Thoracic aorta (tissue), 2 donors: Measurements from ENCODE around the gene ZC3H12A. TPM values are rescaled to one million over a fixed set of nuclear protein-coding genes. Genes with fewer than 3 reads are reported as not detected.
A peak's percentile ranks its signal among the peaks of the same experiment; 100 is the strongest.

ENCODE experiments used
- ATAC-seq: fragments of 150-250 bp; one replicate; pipeline ENCODE4 v1.8.0; 2017; ENCODE audit warnings: low read depth; ENCODE audit not compliant: insufficient number of reproducible peaks, low FRiP score
- DNase-seq: peaks from one replicate; pipeline ENCODE4 v3.0.0-alpha.2; 2020; ENCODE audit warnings: low spot score
- H3K27ac ChIP-seq, 2 donors: fragments of 200-600 bp; sonication (generic); 1 replicate in 1 of 2; 2 replicates in 1 of 2; pipeline ENCODE4 v1.5.1; 2016; ENCODE audit warnings: mild to moderate bottlenecking in 2 of 2, moderate library complexity in 2 of 2
- H3K27me3 ChIP-seq: fragments of 200-600 bp; sonication (generic); replicated peaks from 2 replicates; pipeline ENCODE4 v1.6.0; 2016; ENCODE audit warnings: mild to moderate bottlenecking; ENCODE audit not compliant: insufficient read depth
- H3K36me3 ChIP-seq: fragments of 200-600 bp; sonication (generic); one replicate; pipeline ENCODE4 v1.5.1; 2016
- H3K4me1 ChIP-seq, 2 donors: fragments of 200-600 bp; sonication (generic); 1 replicate in 1 of 2; 2 replicates in 1 of 2; pipeline versions ENCODE4 v1.5.1 to v1.6.0; 2016; ENCODE audit warnings: low read depth in 2 of 2, mild to moderate bottlenecking in 1 of 2; ENCODE audit not compliant: control insufficient read depth in 1 of 2
- H3K4me3 ChIP-seq: fragments of 200-600 bp; sonication (generic); 2 replicates; pipeline ENCODE4 v1.5.1; 2016; ENCODE audit warnings: mild to moderate bottlenecking
- H3K9me3 ChIP-seq: fragments of 200-600 bp; sonication (generic); 2 replicates; pipeline ENCODE4 v1.5.1; 2016
- total RNA-seq, 2 donors: library from RNA; depleted of rRNA; stranded (reverse); fragments of >200 nt; gene quantifications; one replicate each; pipeline versions ENCODE4 v1.1.0 to v1.2.3, GENCODE V29; 2016
- TF ChIP-seq, protein P1 (sequence below): fragments of 200-600 bp; sonication (generic); IDR thresholded peaks from one replicate; pipeline ENCODE4 v1.5.1; 2019; ENCODE audit warnings: antibody characterized with exemption

ZC3H12A gene
- total RNA-seq, 2 donors from 2014 or later, result 22.1 to 32.4 TPM

DNA sequence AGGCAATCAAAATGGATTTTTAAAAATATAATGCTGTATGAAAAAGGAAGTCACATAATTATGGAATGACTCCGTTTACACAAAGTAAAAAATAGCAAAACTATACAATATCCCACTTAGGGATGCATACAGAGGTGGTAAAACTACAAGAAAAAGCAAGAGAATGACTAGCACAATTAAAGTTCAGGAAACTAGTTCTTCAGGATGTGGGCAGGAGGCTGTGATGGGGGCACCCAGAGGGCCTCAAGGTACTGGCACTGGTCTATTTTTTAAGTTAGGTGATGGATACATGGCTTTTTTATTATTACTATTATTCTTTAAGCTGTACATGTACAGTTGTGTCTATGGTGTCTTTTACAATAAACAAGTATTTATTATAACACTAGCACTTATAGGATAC lies 1.4 kb upstream of the ZC3H12A start:
- TF ChIP-seq, protein P1, sequence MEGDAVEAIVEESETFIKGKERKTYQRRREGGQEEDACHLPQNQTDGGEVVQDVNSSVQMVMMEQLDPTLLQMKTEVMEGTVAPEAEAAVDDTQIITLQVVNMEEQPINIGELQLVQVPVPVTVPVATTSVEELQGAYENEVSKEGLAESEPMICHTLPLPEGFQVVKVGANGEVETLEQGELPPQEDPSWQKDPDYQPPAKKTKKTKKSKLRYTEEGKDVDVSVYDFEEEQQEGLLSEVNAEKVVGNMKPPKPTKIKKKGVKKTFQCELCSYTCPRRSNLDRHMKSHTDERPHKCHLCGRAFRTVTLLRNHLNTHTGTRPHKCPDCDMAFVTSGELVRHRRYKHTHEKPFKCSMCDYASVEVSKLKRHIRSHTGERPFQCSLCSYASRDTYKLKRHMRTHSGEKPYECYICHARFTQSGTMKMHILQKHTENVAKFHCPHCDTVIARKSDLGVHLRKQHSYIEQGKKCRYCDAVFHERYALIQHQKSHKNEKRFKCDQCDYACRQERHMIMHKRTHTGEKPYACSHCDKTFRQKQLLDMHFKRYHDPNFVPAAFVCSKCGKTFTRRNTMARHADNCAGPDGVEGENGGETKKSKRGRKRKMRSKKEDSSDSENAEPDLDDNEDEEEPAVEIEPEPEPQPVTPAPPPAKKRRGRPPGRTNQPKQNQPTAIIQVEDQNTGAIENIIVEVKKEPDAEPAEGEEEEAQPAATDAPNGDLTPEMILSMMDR, result no peak
- Histone ChIP-seq H3K9me3 (no peaks in the 10 kb centered on the region), H3K4me1 (peaks cover 48 to 64% of the 10 kb centered on the region in 2 donors)

DNA sequence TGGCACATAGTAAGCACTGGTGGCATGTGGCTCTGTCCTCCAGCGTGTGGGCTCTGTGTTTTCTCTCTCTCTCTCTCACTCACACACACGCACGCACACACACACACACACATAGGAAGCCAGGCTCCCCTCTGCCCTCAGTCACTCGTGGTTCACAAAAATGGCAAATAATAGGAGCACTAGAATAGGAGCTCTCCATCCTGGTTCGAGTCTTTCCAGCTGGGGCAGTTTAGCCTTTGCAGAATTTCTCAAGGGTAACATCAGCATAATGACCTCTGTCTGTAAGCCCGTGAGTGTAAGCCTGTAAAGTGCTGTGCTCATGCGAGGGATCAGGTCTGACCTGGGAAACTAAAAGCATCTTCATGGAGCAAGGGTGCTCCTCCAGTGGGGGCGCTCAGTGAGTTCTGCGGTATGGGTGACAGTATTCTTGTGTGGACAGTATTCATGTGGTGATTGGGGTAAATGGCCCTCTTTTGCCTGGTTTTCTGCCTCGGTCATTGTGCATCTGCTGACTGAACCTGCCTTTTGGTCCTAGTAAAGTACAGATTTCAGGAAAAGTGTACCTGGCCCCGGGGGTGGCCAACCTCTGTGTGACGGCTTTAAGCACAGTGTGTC lies 842 bp upstream of the ZC3H12A start:
- no peaks in the 10 kb centered on the region for H3K27me3 ChIP-seq
- H3K36me3 ChIP-seq, result no peaks in the 10 kb centered on the region
- TF ChIP-seq, protein P1, result no peak
- H3K9me3 ChIP-seq, result no peaks in the 10 kb centered on the region
- H3K4me1 ChIP-seq, result peaks cover 53 to 69% of the 10 kb centered on the region in 2 donors
- H3K27ac ChIP-seq, result peak overlapping the region; percentile 98
- no peak for DNase-seq
- H3K4me3 ChIP-seq, result peak overlapping the region; percentile 80
- no peak for ATAC-seq

More for the DNA sequence above, 1.4 kb upstream of the ZC3H12A start:
- H3K36me3 ChIP-seq, result no peaks in the 10 kb centered on the region
- ATAC-seq (no peak), DNase-seq (no peak)
- peak overlapping the region; percentile 80 for H3K4me3 ChIP-seq
- peak overlapping the region; percentile 98 for H3K27ac ChIP-seq
- no peaks in the 10 kb centered on the region for H3K27me3 ChIP-seq

DNA sequence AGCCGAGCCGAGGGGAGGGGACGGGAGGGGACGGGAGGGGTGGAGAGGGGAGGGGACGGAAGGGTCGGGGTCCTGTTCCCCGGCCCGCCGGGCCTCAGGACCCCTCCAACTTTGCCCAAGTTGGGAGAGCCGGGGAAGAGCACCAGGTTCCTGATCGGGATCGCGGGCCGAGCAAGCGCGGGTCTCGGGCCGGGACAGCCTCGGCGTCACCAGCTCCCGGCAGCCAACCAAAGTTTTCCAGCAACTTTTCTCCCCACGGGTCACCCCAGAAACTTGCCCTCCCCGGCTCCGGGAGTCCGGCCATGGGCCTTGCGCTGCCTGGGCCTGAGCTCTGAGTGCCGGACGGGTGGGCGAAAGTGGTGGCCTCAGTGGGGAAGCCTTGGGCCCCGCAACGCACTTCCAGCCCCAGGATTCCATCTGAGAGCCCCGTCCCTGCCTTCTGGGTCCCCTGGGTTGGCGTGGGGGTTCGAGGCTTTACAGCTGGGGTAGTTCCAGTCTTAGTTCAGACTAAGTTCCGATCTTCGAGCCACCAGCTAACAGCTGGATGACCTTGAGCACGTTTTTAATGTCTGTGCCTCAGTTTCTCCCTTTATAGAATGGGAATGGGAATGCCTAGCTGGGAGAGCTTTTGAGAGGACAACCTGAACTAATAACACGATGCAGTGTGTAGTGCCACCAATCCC lies 458 bp downstream of the ZC3H12A start:
- Histone ChIP-seq H3K36me3 (no peaks in the 10 kb centered on the region), H3K4me3 (peak overlapping the region; percentile 80), H3K9me3 (no peaks in the 10 kb centered on the region), H3K27ac (peak overlapping the region; percentile 98), H3K27me3 (no peaks in the 10 kb centered on the region), H3K4me1 (peaks cover 60 to 80% of the 10 kb centered on the region in 2 donors)
- ATAC-seq (no peak), DNase-seq (no peak)
- TF ChIP-seq, protein P1, result no peak

DNA sequence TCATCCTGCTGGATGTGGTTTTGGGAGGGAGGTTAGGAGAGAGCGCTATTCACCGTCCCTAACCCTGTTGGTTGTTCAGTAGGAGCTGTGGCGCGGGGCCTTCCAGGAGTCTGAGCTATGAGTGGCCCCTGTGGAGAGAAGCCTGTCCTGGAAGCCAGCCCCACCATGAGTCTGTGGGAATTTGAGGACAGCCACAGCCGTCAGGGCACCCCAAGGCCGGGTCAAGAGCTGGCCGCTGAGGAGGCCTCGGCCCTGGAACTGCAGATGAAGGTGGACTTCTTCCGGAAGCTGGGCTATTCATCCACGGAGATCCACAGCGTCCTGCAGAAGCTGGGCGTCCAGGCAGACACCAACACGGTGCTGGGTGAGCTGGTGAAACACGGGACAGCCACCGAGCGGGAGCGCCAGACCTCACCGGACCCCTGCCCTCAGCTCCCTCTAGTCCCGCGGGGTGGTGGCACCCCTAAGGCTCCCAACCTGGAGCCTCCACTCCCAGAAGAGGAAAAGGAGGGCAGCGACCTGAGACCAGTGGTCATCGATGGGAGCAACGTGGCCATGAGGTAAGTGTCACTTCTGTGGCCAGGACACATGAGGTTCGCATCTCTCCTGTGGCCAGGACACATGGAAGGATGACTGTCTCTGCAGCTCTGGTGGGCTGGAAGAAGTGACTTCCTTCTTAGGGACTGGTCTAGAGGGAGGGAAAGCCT lies 1.2 kb downstream of the ZC3H12A start:
- ATAC-seq, result no peak
- TF ChIP-seq, protein P1, result no peak
- Histone ChIP-seq H3K4me1 (peaks cover 64 to 87% of the 10 kb centered on the region in 2 donors), H3K27me3 (no peaks in the 10 kb centered on the region), H3K27ac (peak overlapping the region; percentile 98), H3K4me3 (peak overlapping the region; percentile 80), H3K9me3 (no peaks in the 10 kb centered on the region), H3K36me3 (peaks cover 4% of the 10 kb centered on the region)
- DNase-seq, result no peak

DNA sequence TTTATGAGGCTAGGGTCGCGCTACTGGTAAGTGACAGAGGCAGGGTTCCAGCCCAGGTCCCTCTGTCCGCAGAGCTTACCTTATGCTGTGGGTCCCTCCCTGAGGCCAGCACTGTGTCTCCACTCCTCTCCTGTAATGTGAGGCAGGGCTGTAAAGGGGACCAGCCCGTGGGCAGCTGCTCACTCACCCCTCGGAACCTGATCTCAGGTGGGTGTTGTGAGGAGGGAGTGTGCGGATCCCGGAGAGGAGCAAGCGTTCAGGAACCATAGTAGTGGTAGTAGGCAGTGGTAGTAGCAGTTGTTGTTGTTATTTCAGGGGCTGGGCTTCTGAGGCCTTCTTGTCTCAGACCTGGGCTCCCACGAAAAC lies 1.7 kb downstream of the ZC3H12A start:
- Histone ChIP-seq H3K4me1 (peaks cover 59 to 84% of the 10 kb centered on the region in 2 donors), H3K4me3 (peak overlapping the region; percentile 80), H3K27ac (peak overlapping the region; percentile 98), H3K9me3 (no peaks in the 10 kb centered on the region), H3K27me3 (no peaks in the 10 kb centered on the region), H3K36me3 (peaks cover 9% of the 10 kb centered on the region)
- TF ChIP-seq, protein P1, result no peak
- ATAC-seq, result no peak
- no peak for DNase-seq
